Panc1 (cell line): Measurements from ENCODE around the gene SIN3B.

Experiments used
- CTCF ChIP-seq: fragments of 450-650 bp; IDR thresholded peaks from 2 replicates; pipeline ENCODE4 v1.5.1; 2017; ENCODE audit warnings: mild to moderate bottlenecking
- POLR2AphosphoS5 ChIP-seq: IDR thresholded peaks from 2 replicates; pipeline ENCODE4 v1.6.1; 2012; ENCODE audit warnings: mild to moderate bottlenecking, low read depth, low read length, moderate library complexity
- REST ChIP-seq, 2 experiments: IDR thresholded peaks; 2 replicates each; pipeline ENCODE4 v1.6.1; 2011 to 2012; ENCODE audit warnings: low read depth in 2 of 2, control low read depth in 1 of 2, low read length in 1 of 2, mild to moderate bottlenecking in 1 of 2, moderate library complexity in 1 of 2; ENCODE audit not compliant: insufficient read depth in 1 of 2
- SIN3A ChIP-seq: IDR thresholded peaks from 2 replicates; pipeline ENCODE4 v1.6.1; 2012; ENCODE audit warnings: low read depth, mild to moderate bottlenecking, low read length, moderate library complexity, borderline replicate concordance; ENCODE audit not compliant: insufficient read depth
- TCF7L2 ChIP-seq: IDR thresholded peaks from 2 replicates; pipeline ENCODE4 v1.6.1; 2011; ENCODE audit warnings: mild to moderate bottlenecking, low read depth, low read length, inconsistent platforms

DNA sequence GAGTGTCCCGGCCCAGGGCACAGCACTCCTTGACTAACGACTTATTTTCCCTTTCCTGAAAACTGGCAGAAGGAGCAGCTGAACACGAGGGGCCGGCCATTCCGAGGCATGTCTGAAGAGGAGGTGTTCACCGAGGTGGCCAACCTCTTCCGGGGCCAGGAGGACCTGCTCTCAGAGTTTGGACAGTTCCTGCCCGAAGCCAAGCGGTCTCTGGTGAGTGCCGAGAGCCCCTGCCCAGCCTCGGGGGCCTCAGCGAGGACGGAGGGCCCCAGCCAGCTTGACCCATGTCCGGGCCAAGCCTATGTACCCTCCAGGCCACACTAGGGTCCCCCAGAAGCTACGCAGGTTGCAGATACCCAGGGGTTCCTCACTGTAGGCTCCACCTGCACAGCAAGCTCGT lies 17.7 kb downstream of the SIN3B start:
- TF ChIP-seq CTCF, result no peak
- no peak for TF ChIP-seq SIN3A
- TF ChIP-seq REST (IDR thresholded peaks at IDR 0.05; ENCODE audit: insufficient read depth in 1 of 2, low read depth in 2 of 2, low read length in 1 of 2), result no peak
- TF ChIP-seq POLR2AphosphoS5, result no peak
- no peak for TF ChIP-seq TCF7L2
